HCT116 (cell line): ENCODE data around the gene SEPTIN12. TPM values are rescaled to one million over a fixed set of nuclear protein-coding genes. Genes with fewer than 3 reads are reported as not detected.

ENCODE experiments used
- ATAC-seq: fragments of 200-7000 bp; cut with Tn5 transposase; 2 replicates; pipeline ENCODE4 v1.9.1; 2020; ENCODE audit warnings: mild to moderate bottlenecking, moderate library complexity
- BruUV-seq: library from RNA; stranded (reverse); fragments of 400-500 nt; replicated peaks from 2 replicates; lab custom pipeline; 2021; lab: Mats Ljungman, UMichigan
- CTCF ChIA-PET: fragments of 300-600 bp; sonication (Branson Sonifier 250); formaldehyde crosslinking; loops from one replicate; lab custom pipeline; 2021; ENCODE audit warnings: antibody characterized with exemption; lab: Charles Lee
- POLR2A ChIA-PET: fragments of 300-600, 350-600 bp; sonication (Branson Sonifier 250); formaldehyde crosslinking; loops from one replicate; lab custom pipeline; 2021; ENCODE audit warnings: antibody characterized with exemption; lab: Charles Lee
- RAD21 ChIA-PET, 2 experiments: fragments of 300-600 bp; sonication (Branson Sonifier 250); formaldehyde crosslinking; loops; one replicate each; lab custom pipeline; 2023; ENCODE audit warnings: low total read pairs in 2 of 2; ENCODE audit not compliant: uncharacterized antibody in 2 of 2, unreplicated experiment in 2 of 2, low non-redundant PET in 1 of 2; lab: Charles Lee
- DNase-seq: peaks from one replicate; pipeline ENCODE4 v3.0.0-alpha.2; 2010; ENCODE audit warnings: low read depth, low spot score
- H2AFZ ChIP-seq: fragments of 200-600 bp; shearing (Covaris generic), sonication (generic); 2 replicates; pipeline ENCODE4 v1.6.1; 2017; ENCODE audit warnings: low read depth, mixed run types, mixed read lengths, antibody characterized with exemption, low read length; ENCODE audit not compliant: poor library complexity, severe bottlenecking
- H3K27ac ChIP-seq: 2 replicates; pipeline ENCODE4 v1.5.1; 2012; ENCODE audit warnings: low read depth, low read length
- H3K27me3 ChIP-seq: fragments of 200-600 bp; sonication (generic); 2 replicates; pipeline ENCODE4 v1.6.1; 2016; ENCODE audit warnings: mixed run types, low read length, mixed read lengths; ENCODE audit not compliant: insufficient read depth
- H3K36me3 ChIP-seq, 2 experiments: fragments of 200-500 bp in 1 of 2; fragments of 200-600 bp in 1 of 2; sonication (Bioruptor generic) in 1 of 2; sonication (generic) in 1 of 2; 2 replicates each; pipeline versions ENCODE4 v1.5.1 to v1.6.1; 2014 to 2016; ENCODE audit warnings: low read length in 2 of 2, inconsistent platforms in 1 of 2, mixed read lengths in 1 of 2, mixed run types in 1 of 2; ENCODE audit not compliant: insufficient read depth in 2 of 2, control insufficient read depth in 1 of 2
- H3K4me1 ChIP-seq, 2 experiments: fragments of 200-600 bp in 1 of 2; sonication (generic) in 1 of 2; 2 replicates each; pipeline versions ENCODE4 v1.5.1 to v1.6.1; 2012 to 2017; ENCODE audit warnings: low read length in 2 of 2, inconsistent platforms in 1 of 2, mild to moderate bottlenecking in 1 of 2, mixed read lengths in 1 of 2, mixed run types in 1 of 2, moderate library complexity in 1 of 2; ENCODE audit not compliant: insufficient read depth in 2 of 2, control insufficient read depth in 1 of 2
- H3K4me2 ChIP-seq: fragments of 200-600 bp; sonication (generic); 2 replicates; pipeline ENCODE4 v1.6.1; 2017; ENCODE audit warnings: mixed run types, low read length, mixed read lengths
- H3K4me3 ChIP-seq, 2 experiments: fragments of 200-600 bp in 1 of 2; sonication (generic) in 1 of 2; replicated peaks in 1 of 2; 2 replicates each; pipeline ENCODE4 v1.5.1; 2011 to 2016; ENCODE audit warnings: low read length in 2 of 2, control low read depth in 1 of 2, low read depth in 1 of 2, mild to moderate bottlenecking in 1 of 2, mixed read lengths in 1 of 2, mixed run types in 1 of 2
- H3K79me2 ChIP-seq: fragments of 200-600 bp; sonication (generic); 2 replicates; pipeline ENCODE4 v1.6.1; 2017; ENCODE audit warnings: mild to moderate bottlenecking, mixed run types, low read length, moderate library complexity, mixed read lengths; ENCODE audit not compliant: insufficient read depth
- H3K9ac ChIP-seq: fragments of 200-600 bp; sonication (generic); 2 replicates; pipeline ENCODE4 v1.6.1; 2016; ENCODE audit warnings: low read length, mixed read lengths
- H3K9me2 ChIP-seq: fragments of 200-600 bp; sonication (generic), shearing (Covaris generic); 2 replicates; pipeline ENCODE4 v1.6.1; 2017; ENCODE audit warnings: mixed run types, mild to moderate bottlenecking, moderate library complexity; ENCODE audit not compliant: insufficient read depth
- H3K9me3 ChIP-seq, 2 experiments: fragments of 200-500 bp in 1 of 2; fragments of 200-600 bp in 1 of 2; sonication (Bioruptor generic) in 1 of 2; sonication (generic) in 1 of 2; 2 replicates each; pipeline ENCODE4 v1.6.1; 2014 to 2017; ENCODE audit warnings: low read length in 2 of 2, mixed read lengths in 2 of 2, inconsistent platforms in 1 of 2, low read depth in 1 of 2, mild to moderate bottlenecking in 1 of 2, mixed run types in 1 of 2, moderate library complexity in 1 of 2; ENCODE audit not compliant: control insufficient read depth in 1 of 2, insufficient read depth in 1 of 2
- H4K20me1 ChIP-seq: fragments of 200-600 bp; sonication (generic), shearing (Covaris generic); 2 replicates; pipeline ENCODE4 v1.6.1; 2017; ENCODE audit warnings: mixed run types, mild to moderate bottlenecking, moderate library complexity; ENCODE audit not compliant: insufficient read depth
- CBX3 ChIP-seq: IDR thresholded peaks from 2 replicates; pipeline ENCODE4 v1.6.1; 2012; ENCODE audit warnings: low read depth
- EGR1 ChIP-seq: IDR thresholded peaks from 2 replicates; pipeline ENCODE4 v1.6.1; 2012; ENCODE audit warnings: low read depth
- ELF1 ChIP-seq: IDR thresholded peaks from 2 replicates; pipeline ENCODE4 v1.6.1; 2012; ENCODE audit warnings: low read depth, borderline replicate concordance
- EZH2 ChIP-seq: fragments of 200-600 bp; sonication (generic); IDR thresholded peaks from 2 replicates; pipeline ENCODE4 v1.6.1; 2017; ENCODE audit warnings: antibody characterized with exemption, mixed run types
- FOSL1 ChIP-seq: IDR thresholded peaks from 2 replicates; pipeline ENCODE4 v1.6.1; 2012; ENCODE audit warnings: low read depth
- JUND ChIP-seq: IDR thresholded peaks from 2 replicates; pipeline ENCODE4 v1.6.1; 2012
- POLR2AphosphoS5 ChIP-seq: IDR thresholded peaks from 2 replicates; pipeline ENCODE4 v1.6.1; 2011; ENCODE audit warnings: mild to moderate bottlenecking, low read depth, low read length, moderate library complexity
- RAD21 ChIP-seq: IDR thresholded peaks from 2 replicates; pipeline ENCODE4 v1.6.1; 2012; ENCODE audit warnings: low read depth, mild to moderate bottlenecking
- SIN3A ChIP-seq: IDR thresholded peaks from 2 replicates; pipeline ENCODE4 v1.6.1; 2012; ENCODE audit warnings: low read depth
- SP1 ChIP-seq: IDR thresholded peaks from 2 replicates; pipeline ENCODE4 v1.6.1; 2012; ENCODE audit warnings: low read depth
- YY1 ChIP-seq: IDR thresholded peaks from 2 replicates; pipeline ENCODE4 v1.6.1; 2011; ENCODE audit warnings: low read length, low read depth, moderate library complexity, mild to moderate bottlenecking; ENCODE audit not compliant: insufficient replicate concordance; ENCODE audit errors: extremely low read depth
- ZNF274 ChIP-seq: fragments of 200-500 bp; sonication (Bioruptor generic); IDR thresholded peaks from 2 replicates; pipeline ENCODE4 v1.6.1; 2014; ENCODE audit warnings: mild to moderate bottlenecking, low read depth, low read length, inconsistent platforms
- intact Hi-C: fragments of 100-400 bp; cut with micrococcal nuclease; formaldehyde crosslinking; loops from 2 replicates; pipeline ENCODE4 v1.10.0; 2022
- total RNA-seq: library from RNA; stranded (reverse); gene quantifications from one replicate; pipeline ENCODE4 v1.2.1, GENCODE V29; 2021; ENCODE audit not compliant: unreplicated experiment
- TF ChIP-seq, protein P1 (sequence below): IDR thresholded peaks from 2 replicates; pipeline ENCODE4 v1.6.1; 2012
- TF ChIP-seq, protein P2 (sequence below): IDR thresholded peaks from 2 replicates; pipeline ENCODE4 v1.6.1; 2012; ENCODE audit warnings: low read depth

Gene SEPTIN12
- total RNA-seq, 1 experiment from 2014 or later, result not detected

- intact Hi-C loops, result no loop called here
- no TSS peak for BruUV-seq
- CTCF ChIA-PET, result no interaction called here
Observed at GRCh38 chr16:4777339-4778049, 10.7 kb downstream of the SEPTIN12 start.

More at GRCh38 chr16:4777339-4778049, 10.7 kb downstream of the SEPTIN12 start:
- H4K20me1 ChIP-seq, result no peaks in the 10 kb centered on the region
- no peaks in the 10 kb centered on the region for H3K79me2 ChIP-seq
- H3K4me3 ChIP-seq, result no peak overlapping the region
- no peaks in the 10 kb centered on the region for H3K9me2 ChIP-seq
- H3K36me3 ChIP-seq, result no peaks in the 10 kb centered on the region
- TF ChIP-seq EZH2, result no peak
- TF ChIP-seq POLR2AphosphoS5, result no peak
- TF ChIP-seq SP1, result no peak
- TF ChIP-seq, protein P1, sequence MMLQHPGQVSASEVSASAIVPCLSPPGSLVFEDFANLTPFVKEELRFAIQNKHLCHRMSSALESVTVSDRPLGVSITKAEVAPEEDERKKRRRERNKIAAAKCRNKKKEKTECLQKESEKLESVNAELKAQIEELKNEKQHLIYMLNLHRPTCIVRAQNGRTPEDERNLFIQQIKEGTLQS, result no peak
- no peak for TF ChIP-seq JUND
- TF ChIP-seq, protein P2, sequence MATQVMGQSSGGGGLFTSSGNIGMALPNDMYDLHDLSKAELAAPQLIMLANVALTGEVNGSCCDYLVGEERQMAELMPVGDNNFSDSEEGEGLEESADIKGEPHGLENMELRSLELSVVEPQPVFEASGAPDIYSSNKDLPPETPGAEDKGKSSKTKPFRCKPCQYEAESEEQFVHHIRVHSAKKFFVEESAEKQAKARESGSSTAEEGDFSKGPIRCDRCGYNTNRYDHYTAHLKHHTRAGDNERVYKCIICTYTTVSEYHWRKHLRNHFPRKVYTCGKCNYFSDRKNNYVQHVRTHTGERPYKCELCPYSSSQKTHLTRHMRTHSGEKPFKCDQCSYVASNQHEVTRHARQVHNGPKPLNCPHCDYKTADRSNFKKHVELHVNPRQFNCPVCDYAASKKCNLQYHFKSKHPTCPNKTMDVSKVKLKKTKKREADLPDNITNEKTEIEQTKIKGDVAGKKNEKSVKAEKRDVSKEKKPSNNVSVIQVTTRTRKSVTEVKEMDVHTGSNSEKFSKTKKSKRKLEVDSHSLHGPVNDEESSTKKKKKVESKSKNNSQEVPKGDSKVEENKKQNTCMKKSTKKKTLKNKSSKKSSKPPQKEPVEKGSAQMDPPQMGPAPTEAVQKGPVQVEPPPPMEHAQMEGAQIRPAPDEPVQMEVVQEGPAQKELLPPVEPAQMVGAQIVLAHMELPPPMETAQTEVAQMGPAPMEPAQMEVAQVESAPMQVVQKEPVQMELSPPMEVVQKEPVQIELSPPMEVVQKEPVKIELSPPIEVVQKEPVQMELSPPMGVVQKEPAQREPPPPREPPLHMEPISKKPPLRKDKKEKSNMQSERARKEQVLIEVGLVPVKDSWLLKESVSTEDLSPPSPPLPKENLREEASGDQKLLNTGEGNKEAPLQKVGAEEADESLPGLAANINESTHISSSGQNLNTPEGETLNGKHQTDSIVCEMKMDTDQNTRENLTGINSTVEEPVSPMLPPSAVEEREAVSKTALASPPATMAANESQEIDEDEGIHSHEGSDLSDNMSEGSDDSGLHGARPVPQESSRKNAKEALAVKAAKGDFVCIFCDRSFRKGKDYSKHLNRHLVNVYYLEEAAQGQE, result no peak
- TF ChIP-seq FOSL1, result no peak
- TF ChIP-seq SIN3A, result no peak
- TF ChIP-seq YY1, result no peak
- no peak for TF ChIP-seq EGR1
- no peak for TF ChIP-seq ZNF274
- no peak for TF ChIP-seq RAD21
- no peak for TF ChIP-seq ELF1
- no peak for TF ChIP-seq CBX3
- DNase-seq (no peak), ATAC-seq (no peak)
- no peak overlapping the region for H3K4me2 ChIP-seq
- H2AFZ ChIP-seq, result no peak overlapping the region
- no peaks in the 10 kb centered on the region for H3K9me3 ChIP-seq
- no peaks in the 10 kb centered on the region for H3K27me3 ChIP-seq
- H3K27ac ChIP-seq, result no peak overlapping the region
- RAD21 ChIA-PET, result no interaction called here
- H3K4me1 ChIP-seq, result peaks cover 3 to 12% of the 10 kb centered on the region in 2 experiments; a peak in 3 of 4 replicates
- POLR2A ChIA-PET, result no interaction called here
- H3K9ac ChIP-seq, result no peak overlapping the region
